ENCODE data around the gene TOR1AIP1. TPM values are rescaled to one million over a fixed set of nuclear protein-coding genes. Genes with fewer than 3 reads are reported as not detected.
A peak's percentile ranks its signal among the peaks of the same experiment; 100 is the strongest.

Gene TOR1AIP1
- total and polyA plus RNA-seq, 2 donors (not counting 1 experiment from before 2014, with no cell fraction given): 51.1 to 62.3 TPM

DNA sequence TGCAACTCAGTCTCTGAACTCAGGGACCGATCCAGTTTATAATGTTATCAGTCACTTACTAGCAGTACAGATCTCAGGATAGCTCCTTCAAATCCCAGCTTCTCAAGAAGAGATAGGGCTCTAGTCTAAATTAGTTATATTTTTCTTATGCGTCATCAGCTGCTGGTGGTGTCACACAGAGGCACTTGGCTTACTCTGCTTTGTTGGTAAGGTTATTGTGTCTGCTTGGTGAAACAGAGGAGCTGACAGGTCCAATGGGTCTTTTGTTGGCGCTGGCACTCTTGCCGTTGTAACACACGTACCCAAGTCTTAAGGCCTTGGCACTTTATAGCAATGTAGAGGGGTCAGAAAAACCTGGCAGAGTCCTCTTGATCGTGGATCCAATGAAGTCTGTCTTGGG is 16.7 kb upstream of the TOR1AIP1 start:
- H3K4me2 ChIP-seq (ENCODE audit: extremely low read depth, insufficient read depth, low read length): no peak overlapping the region
- H2AFZ ChIP-seq (ENCODE audit: low read length): no peak overlapping the region
- no peaks in the 10 kb centered on the region for H4K20me1 ChIP-seq (ENCODE audit: control insufficient read depth, extremely low read depth, insufficient read depth, low read length)
- no peak overlapping the region for H3K27ac ChIP-seq (ENCODE audit: insufficient read depth, low read length)
- no peaks in the 10 kb centered on the region for H3K27me3 ChIP-seq (ENCODE audit: control insufficient read depth, insufficient read depth, low read length)
- no peak overlapping the region for H3K4me3 ChIP-seq (replicated peaks in 1 of 4; ENCODE audit: control extremely low read depth in 1 of 4, insufficient read depth in 1 of 4, low read depth in 3 of 4, low read length in 4 of 4)
- no peak for DNase-seq (ENCODE audit: low read depth in 2 of 2)
- H3K9ac ChIP-seq (ENCODE audit: insufficient read depth, low read length): no peak overlapping the region
- peaks cover 6% of the 10 kb centered on the region for H3K36me3 ChIP-seq (ENCODE audit: control insufficient read depth, insufficient read depth, low read length)
- TF ChIP-seq, protein P1, sequence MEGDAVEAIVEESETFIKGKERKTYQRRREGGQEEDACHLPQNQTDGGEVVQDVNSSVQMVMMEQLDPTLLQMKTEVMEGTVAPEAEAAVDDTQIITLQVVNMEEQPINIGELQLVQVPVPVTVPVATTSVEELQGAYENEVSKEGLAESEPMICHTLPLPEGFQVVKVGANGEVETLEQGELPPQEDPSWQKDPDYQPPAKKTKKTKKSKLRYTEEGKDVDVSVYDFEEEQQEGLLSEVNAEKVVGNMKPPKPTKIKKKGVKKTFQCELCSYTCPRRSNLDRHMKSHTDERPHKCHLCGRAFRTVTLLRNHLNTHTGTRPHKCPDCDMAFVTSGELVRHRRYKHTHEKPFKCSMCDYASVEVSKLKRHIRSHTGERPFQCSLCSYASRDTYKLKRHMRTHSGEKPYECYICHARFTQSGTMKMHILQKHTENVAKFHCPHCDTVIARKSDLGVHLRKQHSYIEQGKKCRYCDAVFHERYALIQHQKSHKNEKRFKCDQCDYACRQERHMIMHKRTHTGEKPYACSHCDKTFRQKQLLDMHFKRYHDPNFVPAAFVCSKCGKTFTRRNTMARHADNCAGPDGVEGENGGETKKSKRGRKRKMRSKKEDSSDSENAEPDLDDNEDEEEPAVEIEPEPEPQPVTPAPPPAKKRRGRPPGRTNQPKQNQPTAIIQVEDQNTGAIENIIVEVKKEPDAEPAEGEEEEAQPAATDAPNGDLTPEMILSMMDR (conservative IDR thresholded peaks at IDR 0.05 in 1 of 2, IDR thresholded peaks at IDR 0.05 in 1 of 2; ENCODE audit: low read depth in 1 of 2, low read length in 2 of 2): no peak
- TF ChIP-seq EZH2 (IDR thresholded peaks at IDR 0.05; ENCODE audit: low read length, missing control alignments): no peak
- peaks cover 26% of the 10 kb centered on the region for H3K79me2 ChIP-seq (ENCODE audit: control insufficient read depth, insufficient read depth, low read length)
- no peaks in the 10 kb centered on the region for H3K4me1 ChIP-seq (ENCODE audit: control insufficient read depth, extremely low read depth, insufficient read depth, low read length)
- no peaks in the 10 kb centered on the region for H3K9me3 ChIP-seq (ENCODE audit: control insufficient read depth, insufficient read depth, low read depth, low read length)

DNA sequence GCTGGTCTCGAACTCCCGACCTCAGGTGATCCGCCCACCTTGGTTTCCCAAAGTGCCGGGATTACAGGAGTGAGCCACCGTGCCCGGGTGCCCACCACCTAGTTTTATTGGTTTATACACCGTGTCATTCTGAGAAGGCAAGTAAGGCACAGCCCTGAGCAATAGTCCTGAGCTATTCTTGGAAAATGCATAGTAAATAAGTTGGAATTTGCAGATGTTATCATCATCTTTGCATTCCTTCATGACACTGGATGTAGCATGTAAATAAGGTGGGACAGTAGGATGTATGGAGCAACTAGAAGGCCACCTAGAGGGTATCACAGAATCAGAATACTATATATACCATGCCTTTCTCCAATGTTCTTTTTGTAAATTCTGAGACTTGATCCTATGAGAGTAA is 15.5 kb upstream of the TOR1AIP1 start:
- H2AFZ ChIP-seq (ENCODE audit: low read length): no peak overlapping the region

DNA sequence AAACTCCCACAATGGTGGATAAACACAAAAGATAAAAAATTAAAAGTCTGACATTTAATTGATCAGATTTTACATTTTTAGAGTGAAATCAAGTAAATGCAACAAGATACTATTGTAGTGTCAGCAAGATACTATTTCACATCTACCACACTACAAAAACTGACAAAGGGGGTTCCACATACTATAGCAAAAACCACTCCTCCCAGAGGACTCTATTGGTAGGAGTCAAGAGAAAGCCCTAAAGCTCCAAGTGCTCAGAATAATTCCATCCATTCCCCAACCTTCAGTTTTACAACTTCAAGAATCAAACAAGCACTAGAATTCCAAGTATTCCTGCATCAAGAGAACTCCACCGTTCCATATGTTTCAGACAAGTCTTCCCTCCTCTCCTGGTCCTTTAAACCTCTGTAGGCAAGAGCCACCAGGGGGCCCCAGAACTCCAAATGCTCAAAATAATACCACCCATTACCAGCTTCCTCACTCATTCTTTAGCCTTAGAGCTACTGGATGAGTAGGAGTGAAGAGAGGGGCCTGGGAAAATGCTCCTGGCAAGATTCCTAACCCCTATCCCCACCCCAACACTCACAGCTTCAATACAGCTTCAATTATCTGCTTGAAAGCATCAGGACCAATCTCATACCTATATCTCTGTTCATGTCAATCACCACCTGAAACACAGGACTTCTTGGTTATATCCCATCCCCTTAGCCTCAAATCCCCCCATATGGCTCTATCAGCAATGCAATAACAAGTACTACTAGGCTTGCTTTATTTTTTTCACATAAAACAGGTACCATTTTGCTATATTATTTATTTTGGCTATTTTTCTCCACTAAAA is 14.4 kb upstream of the TOR1AIP1 start:
- peaks cover 43% of the 10 kb centered on the region for H3K79me2 ChIP-seq (ENCODE audit: control insufficient read depth, insufficient read depth, low read length)
- H3K27ac ChIP-seq (ENCODE audit: insufficient read depth, low read length): no peak overlapping the region
- H2AFZ ChIP-seq (ENCODE audit: low read length): no peak overlapping the region
- no peak overlapping the region for H3K4me2 ChIP-seq (ENCODE audit: extremely low read depth, insufficient read depth, low read length)
- H3K4me1 ChIP-seq (ENCODE audit: control insufficient read depth, extremely low read depth, insufficient read depth, low read length): no peaks in the 10 kb centered on the region
- H3K9ac ChIP-seq (ENCODE audit: insufficient read depth, low read length): no peak overlapping the region
- no peaks in the 10 kb centered on the region for H4K20me1 ChIP-seq (ENCODE audit: control insufficient read depth, extremely low read depth, insufficient read depth, low read length)
- H3K9me3 ChIP-seq (ENCODE audit: control insufficient read depth, insufficient read depth, low read depth, low read length): no peaks in the 10 kb centered on the region
- no peak for TF ChIP-seq EZH2 (IDR thresholded peaks at IDR 0.05; ENCODE audit: low read length, missing control alignments)
- TF ChIP-seq, protein P1 (conservative IDR thresholded peaks at IDR 0.05 in 1 of 2, IDR thresholded peaks at IDR 0.05 in 1 of 2; ENCODE audit: low read depth in 1 of 2, low read length in 2 of 2): peak; percentile 83 to 88
- no peak overlapping the region for H3K4me3 ChIP-seq (replicated peaks in 1 of 4; ENCODE audit: control extremely low read depth in 1 of 4, insufficient read depth in 1 of 4, low read depth in 3 of 4, low read length in 4 of 4)
- no peaks in the 10 kb centered on the region for H3K27me3 ChIP-seq (ENCODE audit: control insufficient read depth, insufficient read depth, low read length)
- peak; percentile 32 to 62 for DNase-seq (ENCODE audit: low read depth in 2 of 2)
- H3K36me3 ChIP-seq (ENCODE audit: control insufficient read depth, insufficient read depth, low read length): peaks cover 4% of the 10 kb centered on the region

More for the DNA sequence above, 15.5 kb upstream of the TOR1AIP1 start:
- TF ChIP-seq EZH2 (IDR thresholded peaks at IDR 0.05; ENCODE audit: low read length, missing control alignments): no peak
- TF ChIP-seq, protein P1 (conservative IDR thresholded peaks at IDR 0.05 in 1 of 2, IDR thresholded peaks at IDR 0.05 in 1 of 2; ENCODE audit: low read depth in 1 of 2, low read length in 2 of 2): no peak
- Histone ChIP-seq H3K4me3 (replicated peaks in 1 of 4; ENCODE audit: control extremely low read depth in 1 of 4, insufficient read depth in 1 of 4, low read depth in 3 of 4, low read length in 4 of 4) (no peak overlapping the region), H3K27ac (ENCODE audit: insufficient read depth, low read length) (no peak overlapping the region), H3K4me2 (ENCODE audit: extremely low read depth, insufficient read depth, low read length) (no peak overlapping the region), H3K4me1 (ENCODE audit: control insufficient read depth, extremely low read depth, insufficient read depth, low read length) (no peaks in the 10 kb centered on the region), H3K79me2 (ENCODE audit: control insufficient read depth, insufficient read depth, low read length) (peaks cover 36% of the 10 kb centered on the region), H3K9ac (ENCODE audit: insufficient read depth, low read length) (no peak overlapping the region), H3K36me3 (ENCODE audit: control insufficient read depth, insufficient read depth, low read length) (peaks cover 6% of the 10 kb centered on the region), H3K9me3 (ENCODE audit: control insufficient read depth, insufficient read depth, low read depth, low read length) (no peaks in the 10 kb centered on the region), H3K27me3 (ENCODE audit: control insufficient read depth, insufficient read depth, low read length) (no peaks in the 10 kb centered on the region), H4K20me1 (ENCODE audit: control insufficient read depth, extremely low read depth, insufficient read depth, low read length) (no peaks in the 10 kb centered on the region)
- no peak for DNase-seq (ENCODE audit: low read depth in 2 of 2)

Measured in fibroblast of lung (primary cell).